K562 (cell line): Measurements from ENCODE around the gene DDIT3. TPM values are rescaled to one million over a fixed set of nuclear protein-coding genes. Genes with fewer than 3 reads are reported as not detected.

Experiments used
- ARNT ChIP-seq, 2 experiments: fragments of 450-650 bp; IDR thresholded peaks; 2 replicates each; pipeline ENCODE4 v1.6.1; 2016; ENCODE audit warnings: mild to moderate bottlenecking in 1 of 2
- BDP1 ChIP-seq: IDR thresholded peaks from 3 replicates; pipeline ENCODE4 v1.6.1; 2011; ENCODE audit not compliant: insufficient read length, insufficient read depth
- DACH1 ChIP-seq: fragments of 450-650 bp; IDR thresholded peaks from 2 replicates; pipeline ENCODE4 v1.6.1; 2018; ENCODE audit not compliant: partially characterized antibody
- KAT8 ChIP-seq: fragments of 450-650 bp; IDR thresholded peaks from 2 replicates; pipeline ENCODE4 v1.6.1; 2016; ENCODE audit warnings: low read depth, mild to moderate bottlenecking
- PHB2 ChIP-seq: fragments of 450-650 bp; IDR thresholded peaks from 2 replicates; pipeline ENCODE4 v1.6.1; 2017; ENCODE audit warnings: low read depth
- PHTF2 ChIP-seq: fragments of 250-450 bp; sonication (Bioruptor Pico); IDR thresholded peaks from 2 replicates; pipeline ENCODE4 v1.5.0; 2021; ENCODE audit warnings: mild to moderate bottlenecking
- POLR2H ChIP-seq: IDR thresholded peaks from 2 replicates; pipeline ENCODE4 v1.6.1; 2016; ENCODE audit warnings: missing genetic modification characterization, low read depth, mild to moderate bottlenecking, control low read depth, missing compliant biosample characterization, moderate library complexity
- TAL1 ChIP-seq: fragments of 450-650 bp; IDR thresholded peaks from 2 replicates; pipeline ENCODE4 v1.6.1; 2016; ENCODE audit warnings: mild to moderate bottlenecking
- ZBTB40 ChIP-seq, 2 experiments: fragments of 450-650 bp in 1 of 2; sonication (generic) in 1 of 2; formaldehyde crosslinking in 1 of 2; IDR thresholded peaks; 2 replicates each; pipeline versions ENCODE4 v1.7.1 to v1.9.0; 2016 to 2022; ENCODE audit warnings: inconsistent platforms in 1 of 2, mild to moderate bottlenecking in 1 of 2, missing genetic modification reagents in 1 of 2
- ZNF407 ChIP-seq: fragments of 450-650 bp; IDR thresholded peaks from 2 replicates; pipeline ENCODE4 v1.6.1; 2016; ENCODE audit warnings: low read depth
- polyA plus RNA-seq, 8 experiments: library from polyadenylated mRNA; depleted of rRNA in 4 of 8; stranded (reverse) in 5 of 8; unstranded in 3 of 8; fragments of >200 nt; fragmentation: Nextera tagmentation in 2 of 8; fragmentation: Illumina TruSeq in 1 of 8; extraction: Ambion mirVana in 2 of 8; extraction: Trizol in 1 of 8; gene quantifications; 2 replicates each; pipeline versions ENCODE4 v1.2.1 to v1.2.3, GENCODE V29; 2011 to 2014; ENCODE audit warnings: inconsistent platforms in 1 of 8, missing spikeins in 1 of 8
- total RNA-seq, 7 experiments: library from RNA; depleted of rRNA in 6 of 7; stranded (reverse); fragments of >200 nt in 6 of 7; fragmentation: Illumina TruSeq in 2 of 7; extraction: Trizol in 2 of 7; gene quantifications; 2 replicates each; pipeline versions ENCODE4 v1.2.1 to v1.2.3, GENCODE V29; 2011 to 2021; ENCODE audit warnings: low replicate concordance in 1 of 7

Gene DDIT3
- total and polyA plus RNA-seq, 9 of the 15 experiments (the other 6 are each of a cell fraction or from before 2014, with no cell fraction given): 59.1 to 272 (median 89.9) TPM

GRCh38 chr12:57487597-57488401 is 32.5 kb downstream of the DDIT3 start, which contains the start of gene MARS1 (continued):
- peak; percentile 97 for TF ChIP-seq ZBTB40 (IDR thresholded peaks at IDR 0.05)
- TF ChIP-seq ZBTB40 (CRISPR knock-in tag; IDR thresholded peaks at IDR 0.05): no peak
- peak; percentile 84 for TF ChIP-seq POLR2H (tag)
- TF ChIP-seq BDP1: no peak
- no peak for TF ChIP-seq TAL1
- no peak for TF ChIP-seq PHTF2
- no peak for TF ChIP-seq KAT8
- TF ChIP-seq ARNT (IDR thresholded peaks at IDR 0.05): peak; percentile 24 to 55; a peak in 1 of 4 replicates
- no peak for TF ChIP-seq ZNF407
- TF ChIP-seq PHB2: no peak
- no peak for TF ChIP-seq DACH1
